Fibroblast of the aortic adventitia (primary cell): ENCODE data around the gene PIK3C2G. TPM values are rescaled to one million over a fixed set of nuclear protein-coding genes. Genes with fewer than 3 reads are reported as not detected.

Source experiments
- DNase-seq: peaks from one replicate; pipeline ENCODE4 v3.0.0-alpha.2; 2010; ENCODE audit warnings: low read depth
- H3K4me3 ChIP-seq: 2 replicates; pipeline ENCODE4 v1.5.1; 2011; ENCODE audit warnings: low read depth, mild to moderate bottlenecking, control low read depth, low read length, moderate library complexity
- CTCF ChIP-seq: IDR thresholded peaks from 2 replicates; pipeline ENCODE4 v1.5.1; 2011; ENCODE audit warnings: mild to moderate bottlenecking, low read length, control low read depth, inconsistent platforms; ENCODE audit not compliant: insufficient read depth
- total RNA-seq: library from RNA; depleted of rRNA; stranded (reverse); fragments of >200 nt; gene quantifications from 2 replicates; pipeline ENCODE4 v1.2.3, GENCODE V29; 2012; ENCODE audit warnings: low replicate concordance

Gene PIK3C2G
- total RNA-seq, 1 donor, result 0.09 TPM

DNA sequence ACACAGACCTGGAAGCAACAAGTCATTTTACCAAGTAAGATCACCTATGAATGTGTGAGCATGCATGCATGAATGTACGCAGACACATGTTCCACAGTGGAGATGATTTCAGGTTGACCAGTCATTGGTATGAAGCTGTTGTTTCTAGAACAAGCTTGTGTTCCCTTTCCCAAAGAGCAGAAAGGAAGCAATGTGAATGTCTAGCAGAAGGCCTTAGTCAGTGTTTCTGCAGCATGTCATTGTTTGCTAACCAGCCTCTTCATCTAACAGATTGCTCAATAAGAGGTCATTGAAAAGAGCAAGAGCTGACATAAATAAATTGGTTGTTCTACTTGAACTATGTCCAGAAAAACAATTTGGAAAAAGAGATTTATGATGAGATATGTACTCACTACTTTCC is 285.1 kb downstream of the PIK3C2G start:
- H3K4me3 ChIP-seq, result no peak overlapping the region
- DNase-seq, result peak; percentile 75
- TF ChIP-seq CTCF, result no peak

DNA sequence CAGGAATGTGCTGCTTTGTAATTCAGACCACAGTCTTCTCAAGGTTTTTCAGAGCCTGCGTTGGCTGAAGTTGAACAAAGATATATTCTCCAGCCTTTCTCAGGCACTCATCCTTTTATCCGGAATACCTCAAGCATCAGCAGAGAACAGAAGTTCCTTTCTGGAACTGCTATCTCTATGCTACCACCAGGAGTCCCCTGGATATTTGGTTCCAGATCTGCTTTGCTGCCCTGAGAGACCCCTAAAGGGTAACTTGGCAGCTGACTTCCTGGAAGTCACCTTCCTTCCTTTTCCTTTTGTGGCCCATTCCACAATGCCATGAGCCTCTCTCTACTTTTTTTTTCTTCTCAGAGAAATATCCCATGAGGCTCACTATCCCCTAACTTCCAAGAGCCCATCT is 288.3 kb downstream of the PIK3C2G start:
- no peak overlapping the region for H3K4me3 ChIP-seq
- DNase-seq, result no peak
- TF ChIP-seq CTCF, result no peak

DNA sequence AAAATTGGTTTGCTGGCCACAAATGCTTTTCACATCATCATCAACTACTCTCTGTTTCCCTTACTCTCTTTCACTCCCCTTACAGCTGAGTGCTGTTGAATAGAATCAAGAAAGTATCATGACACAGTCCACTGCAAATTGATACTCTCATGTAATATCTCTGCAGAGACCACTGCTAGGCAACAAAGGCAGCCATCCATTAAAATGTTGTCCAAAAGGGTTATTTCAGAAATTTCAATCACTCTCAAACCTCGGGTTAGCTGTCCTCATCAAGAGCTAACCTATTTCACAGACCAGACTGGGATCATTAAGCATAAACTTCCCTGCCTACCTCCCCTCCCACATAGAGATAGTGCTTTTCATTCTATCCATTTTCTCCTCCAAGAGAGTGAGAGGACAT is 289.8 kb downstream of the PIK3C2G start:
- no peak for TF ChIP-seq CTCF
- DNase-seq, result no peak
- no peak overlapping the region for H3K4me3 ChIP-seq

GRCh38 chr12:18551701-18552100 is 290.4 kb downstream of the PIK3C2G start:
- TF ChIP-seq CTCF, result no peak
- DNase-seq, result no peak
- no peak overlapping the region for H3K4me3 ChIP-seq

- no peak for DNase-seq
- TF ChIP-seq CTCF, result no peak
- H3K4me3 ChIP-seq, result no peak overlapping the region
Measured at GRCh38 chr12:18552829-18553228, 291.5 kb downstream of the PIK3C2G start.

DNA sequence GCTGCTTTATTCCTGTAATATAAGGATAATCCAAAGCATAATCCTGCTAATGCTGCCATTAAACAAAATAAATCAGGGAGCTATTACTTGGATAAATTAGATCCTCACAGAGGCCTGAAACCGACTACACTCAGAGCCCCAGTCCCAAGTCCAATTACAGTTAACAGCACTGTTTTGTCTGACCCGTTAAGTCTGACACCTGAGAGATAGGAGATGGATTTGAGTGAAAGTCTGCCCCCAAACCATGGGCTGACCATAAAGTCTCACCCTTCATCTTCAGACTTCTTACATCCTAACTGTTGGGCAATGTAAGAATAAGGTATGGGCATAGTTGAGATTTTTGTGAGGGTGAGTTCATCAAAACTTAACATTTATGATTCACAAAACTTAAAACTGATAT is 294.8 kb downstream of the PIK3C2G start:
- H3K4me3 ChIP-seq, result no peak overlapping the region
- TF ChIP-seq CTCF, result no peak
- DNase-seq, result no peak

DNA sequence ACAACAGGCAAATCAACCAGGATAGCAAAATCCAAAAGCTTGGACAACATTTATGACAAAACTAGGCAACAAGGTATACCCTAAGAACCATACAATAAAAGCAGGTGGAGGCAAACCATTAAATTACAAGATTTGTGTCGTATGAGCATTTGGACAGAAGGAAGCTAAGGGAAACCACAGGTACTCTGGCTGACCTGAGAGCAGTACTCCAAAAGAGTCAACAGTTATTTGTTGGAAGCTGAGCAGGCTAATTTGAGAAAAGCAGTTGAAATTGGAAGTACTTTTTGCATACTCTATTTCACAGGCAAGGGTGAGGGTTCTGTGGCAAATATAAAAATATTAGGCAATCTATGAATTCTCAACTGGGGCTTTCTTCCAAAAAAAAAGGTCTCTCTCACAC is 297.9 kb downstream of the PIK3C2G start:
- no peak for DNase-seq
- no peak for TF ChIP-seq CTCF
- no peak overlapping the region for H3K4me3 ChIP-seq
